Neuronal stem cell (in vitro differentiated cells): ENCODE data around the gene PCA3.

ENCODE experiments used
- DNase-seq: peaks from one replicate; pipeline ENCODE4 v3.0.0-alpha.2; 2013; ENCODE audit warnings: low spot score
- H2AFZ ChIP-seq: one replicate; pipeline ENCODE4 v1.6.1; 2013; ENCODE audit warnings: mild to moderate bottlenecking, low read length, inconsistent platforms
- H2AK5ac ChIP-seq: 2 replicates; pipeline ENCODE4 v1.6.1; 2013; ENCODE audit warnings: low read depth, mild to moderate bottlenecking, inconsistent platforms, low read length, moderate library complexity, mixed read lengths
- H2BK120ac ChIP-seq: 2 replicates; pipeline ENCODE4 v1.6.1; 2013; ENCODE audit warnings: low read depth, mild to moderate bottlenecking, inconsistent platforms, low read length, moderate library complexity, mixed read lengths
- H2BK12ac ChIP-seq: one replicate; pipeline ENCODE4 v1.6.1; 2013; ENCODE audit warnings: low read length, inconsistent platforms
- H2BK15ac ChIP-seq: 2 replicates; pipeline ENCODE4 v1.6.1; 2013; ENCODE audit warnings: mild to moderate bottlenecking, low read length, inconsistent platforms, mixed read lengths
- H2BK5ac ChIP-seq: one replicate; pipeline ENCODE4 v1.6.1; 2013; ENCODE audit warnings: inconsistent platforms, mild to moderate bottlenecking, low read length, moderate library complexity
- H3K14ac ChIP-seq: one replicate; pipeline ENCODE4 v1.6.1; 2013; ENCODE audit warnings: low read length, inconsistent platforms
- H3K18ac ChIP-seq: 2 replicates; pipeline ENCODE4 v1.6.1; 2013; ENCODE audit warnings: low read length, inconsistent platforms
- H3K23ac ChIP-seq: 2 replicates; pipeline ENCODE4 v1.6.1; 2013; ENCODE audit warnings: low read depth, mild to moderate bottlenecking, mixed read lengths, low read length, inconsistent platforms; ENCODE audit not compliant: poor library complexity
- H3K27ac ChIP-seq: replicated peaks from 3 replicates; pipeline ENCODE4 v1.5.1; 2013; ENCODE audit warnings: low read length, inconsistent platforms
- H3K27me3 ChIP-seq, 3 experiments: 2 replicates each; pipeline ENCODE4 v1.6.1; 2013; ENCODE audit warnings: low read length in 3 of 3, mild to moderate bottlenecking in 2 of 3, inconsistent platforms in 1 of 3, low read depth in 1 of 3, mixed read lengths in 1 of 3, moderate library complexity in 1 of 3; ENCODE audit not compliant: control insufficient read depth in 3 of 3, insufficient read depth in 3 of 3
- H3K36me3 ChIP-seq, 2 donors: replicated peaks in 1 of 2; 2 replicates each; pipeline ENCODE4 v1.6.1; 2013; ENCODE audit warnings: low read length in 2 of 2; ENCODE audit not compliant: control insufficient read depth in 2 of 2, insufficient read depth in 2 of 2
- H3K4ac ChIP-seq: 2 replicates; pipeline ENCODE4 v1.6.1; 2013; ENCODE audit warnings: inconsistent platforms, mild to moderate bottlenecking, low read length, moderate library complexity
- H3K4me1 ChIP-seq, 2 donors: 1 replicate in 1 of 2; 2 replicates in 1 of 2; pipeline ENCODE4 v1.6.1; 2013; ENCODE audit warnings: low read length in 2 of 2, low read depth in 1 of 2; ENCODE audit not compliant: control insufficient read depth in 2 of 2, insufficient read depth in 1 of 2
- H3K4me2 ChIP-seq: one replicate; pipeline ENCODE4 v1.6.1; 2013; ENCODE audit warnings: mild to moderate bottlenecking, low read length, inconsistent platforms; ENCODE audit not compliant: insufficient read depth, poor library complexity, severe bottlenecking
- H3K4me3 ChIP-seq, 2 donors: 2 replicates each; pipeline ENCODE4 v1.5.1; 2013; ENCODE audit warnings: low read length in 2 of 2, mild to moderate bottlenecking in 2 of 2, inconsistent platforms in 1 of 2, moderate library complexity in 1 of 2
- H3K79me1 ChIP-seq: one replicate; pipeline ENCODE4 v1.6.1; 2013; ENCODE audit warnings: low read depth, mild to moderate bottlenecking, inconsistent platforms, low read length, moderate library complexity
- H3K9ac ChIP-seq: one replicate; pipeline ENCODE4 v1.6.1; 2013; ENCODE audit warnings: mild to moderate bottlenecking, low read depth, low read length, inconsistent platforms; ENCODE audit not compliant: poor library complexity
- H3K9me3 ChIP-seq, 2 donors: replicated peaks in 1 of 2; 2 replicates each; pipeline versions ENCODE3 to v1.6.1; 2013; ENCODE audit warnings: low read length in 2 of 2, mild to moderate bottlenecking in 2 of 2, inconsistent platforms in 1 of 2, low read depth in 1 of 2, mixed read lengths in 1 of 2, moderate library complexity in 1 of 2; ENCODE audit not compliant: control insufficient read depth in 2 of 2, insufficient read depth in 1 of 2
- H4K8ac ChIP-seq: one replicate; pipeline ENCODE4 v1.6.1; 2013; ENCODE audit warnings: low read depth, mild to moderate bottlenecking, inconsistent platforms, low read length, moderate library complexity
- H4K91ac ChIP-seq: one replicate; pipeline ENCODE4 v1.6.1; 2013; ENCODE audit warnings: low read length, low read depth, mild to moderate bottlenecking, inconsistent platforms; ENCODE audit not compliant: poor library complexity
- WGBS, 2 donors: extraction: QIAGEN DNeasy Blood & Tissue Kit; methylation state at CpG; one replicate each; pipeline ENCODE4 v1.1.7; 2013; ENCODE audit warnings: missing lambda C conversion rate in 2 of 2, mixed read lengths in 1 of 2; ENCODE audit not compliant: insufficient read length in 2 of 2, insufficient replicate concordance in 1 of 2; ENCODE audit errors: extremely low coverage in 2 of 2; 5-methylcytosine and 5-hydroxymethylcytosine counted together

The PCA3 gene

GRCh38 chr9:76793784-76794431, 29.7 kb downstream of the PCA3 start:
- no peak overlapping the region for H2AK5ac ChIP-seq
- no peak for DNase-seq
- no peak overlapping the region for H4K8ac ChIP-seq
- H3K4me2 ChIP-seq, result no peak overlapping the region
- H2BK15ac ChIP-seq, result no peak overlapping the region
- no peak overlapping the region for H3K4me3 ChIP-seq
- H3K36me3 ChIP-seq, result no peaks in the 10 kb centered on the region
- no peak overlapping the region for H3K14ac ChIP-seq
- no peak overlapping the region for H3K27ac ChIP-seq
- no peaks in the 10 kb centered on the region for H3K4me1 ChIP-seq
- H3K4ac ChIP-seq, result no peak overlapping the region
- no peaks in the 10 kb centered on the region for H3K27me3 ChIP-seq
- H3K79me1 ChIP-seq, result no peaks in the 10 kb centered on the region
- no peak overlapping the region for H3K9ac ChIP-seq
- H3K18ac ChIP-seq, result no peak overlapping the region
- H2BK120ac ChIP-seq, result no peak overlapping the region
- H2BK5ac ChIP-seq, result no peak overlapping the region
- WGBS, 2 donors, result no CpG with 5 or more reads among the region's 15 CpGs
- H3K23ac ChIP-seq, result no peak overlapping the region
- H3K9me3 ChIP-seq, result no peaks in the 10 kb centered on the region
- H4K91ac ChIP-seq, result no peak overlapping the region
- no peak overlapping the region for H2AFZ ChIP-seq
- H2BK12ac ChIP-seq, result no peak overlapping the region

GRCh38 chr9:76796296-76796695, 32.1 kb downstream of the PCA3 start:
- no peaks in the 10 kb centered on the region for H3K27me3 ChIP-seq
- H2BK5ac ChIP-seq, result no peak overlapping the region
- H3K79me1 ChIP-seq, result no peaks in the 10 kb centered on the region
- H3K4ac ChIP-seq, result no peak overlapping the region
- H3K4me2 ChIP-seq, result no peak overlapping the region
- no peak overlapping the region for H3K9ac ChIP-seq
- H3K4me3 ChIP-seq, result no peak overlapping the region
- H3K14ac ChIP-seq, result no peak overlapping the region
- no peaks in the 10 kb centered on the region for H3K9me3 ChIP-seq
- H3K27ac ChIP-seq, result no peak overlapping the region
- no peak overlapping the region for H4K91ac ChIP-seq
- H2BK15ac ChIP-seq, result no peak overlapping the region
- H3K23ac ChIP-seq, result no peak overlapping the region
- H2BK12ac ChIP-seq, result no peak overlapping the region
- no peak overlapping the region for H3K18ac ChIP-seq
- DNase-seq, result no peak
- H3K4me1 ChIP-seq, result no peaks in the 10 kb centered on the region
- no peak overlapping the region for H2AFZ ChIP-seq
- no peaks in the 10 kb centered on the region for H3K36me3 ChIP-seq
- H2AK5ac ChIP-seq, result no peak overlapping the region
- no peak overlapping the region for H4K8ac ChIP-seq
- H2BK120ac ChIP-seq, result no peak overlapping the region
- WGBS, 2 donors, result no CpG with 5 or more reads among the region's 5 CpGs

- Histone ChIP-seq H2AK5ac (no peak overlapping the region), H3K4ac (no peak overlapping the region), H4K8ac (no peak overlapping the region), H2BK5ac (no peak overlapping the region), H3K79me1 (no peaks in the 10 kb centered on the region), H3K9me3 (no peaks in the 10 kb centered on the region), H3K4me2 (no peak overlapping the region), H4K91ac (no peak overlapping the region), H3K36me3 (no peaks in the 10 kb centered on the region), H3K23ac (no peak overlapping the region), H2BK15ac (no peak overlapping the region), H3K27me3 (no peaks in the 10 kb centered on the region), H3K4me3 (no peak overlapping the region), H3K18ac (no peak overlapping the region), H2BK120ac (no peak overlapping the region), H3K27ac (no peak overlapping the region), H3K9ac (no peak overlapping the region), H2BK12ac (no peak overlapping the region), H3K4me1 (peaks cover 0 to 2% of the 10 kb centered on the region in 2 donors), H3K14ac (no peak overlapping the region), H2AFZ (no peak overlapping the region)
- no peak for DNase-seq
- no CpG with 5 or more reads among the region's 2 CpGs for WGBS, 2 donors
Observed at GRCh38 chr9:76798527-76798926, 34.3 kb downstream of the PCA3 start.

- Histone ChIP-seq H3K27ac (no peak overlapping the region), H3K4ac (no peak overlapping the region), H2AK5ac (no peak overlapping the region), H2BK120ac (no peak overlapping the region), H3K9me3 (no peaks in the 10 kb centered on the region), H3K9ac (no peak overlapping the region), H3K79me1 (no peaks in the 10 kb centered on the region), H3K4me3 (no peak overlapping the region), H4K91ac (no peak overlapping the region), H2AFZ (no peak overlapping the region), H3K14ac (no peak overlapping the region), H3K36me3 (no peaks in the 10 kb centered on the region), H3K4me2 (no peak overlapping the region), H2BK5ac (no peak overlapping the region), H3K18ac (no peak overlapping the region), H3K23ac (no peak overlapping the region), H3K4me1 (peaks cover 0 to 2% of the 10 kb centered on the region in 2 donors), H4K8ac (no peak overlapping the region), H2BK12ac (no peak overlapping the region), H2BK15ac (no peak overlapping the region), H3K27me3 (no peaks in the 10 kb centered on the region)
- no peak for DNase-seq
- WGBS, 2 donors, result no CpG with 5 or more reads among the region's 1 CpG
Observed at GRCh38 chr9:76799473-76799872, 35.2 kb downstream of the PCA3 start.
